ENCODE results near the gene MYEF2.

Gene MYEF2

GRCh38 chr15:48103647-48104046 lies 74.4 kb downstream of the MYEF2 start:
- Histone ChIP-seq H3K9me3 (ENCODE audit: insufficient read depth, low read depth, low read length) (no peaks in the 10 kb centered on the region), H3K79me2 (ENCODE audit: insufficient read depth, low read length) (no peaks in the 10 kb centered on the region), H3K36me3 (ENCODE audit: insufficient read depth, low read length) (no peaks in the 10 kb centered on the region), H3K4me3 (ENCODE audit: low read length, poor library complexity, severe bottlenecking) (no peak overlapping the region), H4K20me1 (ENCODE audit: insufficient read depth, low read length, poor library complexity, severe bottlenecking) (no peaks in the 10 kb centered on the region), H3F3A (ENCODE audit: low read depth) (no peaks in the 10 kb centered on the region), H3K4me2 (ENCODE audit: low read depth, low read length, poor library complexity, severe bottlenecking) (no peak overlapping the region), H3K9me2 (replicated peaks; ENCODE audit: low read depth, low read length) (no peaks in the 10 kb centered on the region), H3K9ac (ENCODE audit: low read depth, low read length, poor library complexity, severe bottlenecking) (no peak overlapping the region), H3K4me1 (ENCODE audit: insufficient read depth, low read length, poor library complexity, severe bottlenecking) (no peaks in the 10 kb centered on the region), H2AFZ (ENCODE audit: low read length) (no peak overlapping the region), H3K27me3 (ENCODE audit: insufficient read depth, low read length, poor library complexity, severe bottlenecking) (no peaks in the 10 kb centered on the region)
- no peak for TF ChIP-seq EZH2phosphoT487 (IDR thresholded peaks at IDR 0.05; ENCODE audit: borderline replicate concordance)
- no peak for TF ChIP-seq CTCF (conservative IDR thresholded peaks at IDR 0.05; ENCODE audit: low read length)

GRCh38 chr15:48102167-48102566 lies 75.9 kb downstream of the MYEF2 start:
- H3K36me3 ChIP-seq (ENCODE audit: insufficient read depth, low read length), result no peaks in the 10 kb centered on the region
- H3K27me3 ChIP-seq (ENCODE audit: insufficient read depth, low read length, poor library complexity, severe bottlenecking), result no peaks in the 10 kb centered on the region
- no peaks in the 10 kb centered on the region for H3K9me2 ChIP-seq (replicated peaks; ENCODE audit: low read depth, low read length)
- no peak overlapping the region for H3K4me2 ChIP-seq (ENCODE audit: low read depth, low read length, poor library complexity, severe bottlenecking)
- H3K9me3 ChIP-seq (ENCODE audit: insufficient read depth, low read depth, low read length), result no peaks in the 10 kb centered on the region
- H2AFZ ChIP-seq (ENCODE audit: low read length), result no peak overlapping the region
- no peak for TF ChIP-seq CTCF (conservative IDR thresholded peaks at IDR 0.05; ENCODE audit: low read length)
- TF ChIP-seq EZH2phosphoT487 (IDR thresholded peaks at IDR 0.05; ENCODE audit: borderline replicate concordance), result no peak
- no peaks in the 10 kb centered on the region for H4K20me1 ChIP-seq (ENCODE audit: insufficient read depth, low read length, poor library complexity, severe bottlenecking)
- H3K4me3 ChIP-seq (ENCODE audit: low read length, poor library complexity, severe bottlenecking), result no peak overlapping the region
- H3K79me2 ChIP-seq (ENCODE audit: insufficient read depth, low read length), result no peaks in the 10 kb centered on the region
- no peaks in the 10 kb centered on the region for H3K4me1 ChIP-seq (ENCODE audit: insufficient read depth, low read length, poor library complexity, severe bottlenecking)
- no peaks in the 10 kb centered on the region for H3F3A ChIP-seq (ENCODE audit: low read depth)
- H3K9ac ChIP-seq (ENCODE audit: low read depth, low read length, poor library complexity, severe bottlenecking), result no peak overlapping the region

- Histone ChIP-seq H4K20me1 (ENCODE audit: insufficient read depth, low read length, poor library complexity, severe bottlenecking) (no peaks in the 10 kb centered on the region), H3K9me3 (ENCODE audit: insufficient read depth, low read depth, low read length) (no peaks in the 10 kb centered on the region), H3K79me2 (ENCODE audit: insufficient read depth, low read length) (no peaks in the 10 kb centered on the region), H3K36me3 (ENCODE audit: insufficient read depth, low read length) (no peaks in the 10 kb centered on the region), H3K4me2 (ENCODE audit: low read depth, low read length, poor library complexity, severe bottlenecking) (no peak overlapping the region), H3K27me3 (ENCODE audit: insufficient read depth, low read length, poor library complexity, severe bottlenecking) (no peaks in the 10 kb centered on the region), H3K9ac (ENCODE audit: low read depth, low read length, poor library complexity, severe bottlenecking) (no peak overlapping the region), H3K4me1 (ENCODE audit: insufficient read depth, low read length, poor library complexity, severe bottlenecking) (no peaks in the 10 kb centered on the region), H3K9me2 (replicated peaks; ENCODE audit: low read depth, low read length) (no peaks in the 10 kb centered on the region), H3F3A (ENCODE audit: low read depth) (no peaks in the 10 kb centered on the region), H2AFZ (ENCODE audit: low read length) (no peak overlapping the region), H3K4me3 (ENCODE audit: low read length, poor library complexity, severe bottlenecking) (no peak overlapping the region)
- no peak for TF ChIP-seq EZH2phosphoT487 (IDR thresholded peaks at IDR 0.05; ENCODE audit: borderline replicate concordance)
- TF ChIP-seq CTCF (conservative IDR thresholded peaks at IDR 0.05; ENCODE audit: low read length), result no peak
Observed at GRCh38 chr15:48101376-48101961, 76.6 kb downstream of the MYEF2 start.

Data from Loucy (cell line).